Hematopoietic multipotent progenitor cell treated with erythropoietin and hydrocortisone succinate and interleukin-3 and kit ligand, for 8 days (in vitro differentiated cells): Measurements from ENCODE around the gene MAD1L1.

Source experiments
- DNase-seq: peaks from one replicate; pipeline ENCODE4 v3.0.0-alpha.2; 2015

Gene MAD1L1

GRCh38 chr7:2053395-2053794 is 179.3 kb downstream of the MAD1L1 start:
- no peak for DNase-seq

GRCh38 chr7:2052657-2053048 is 180.1 kb downstream of the MAD1L1 start:
- no peak for DNase-seq

GRCh38 chr7:2051707-2052656 is 180.8 kb downstream of the MAD1L1 start:
- no peak for DNase-seq

GRCh38 chr7:2050511-2050866 is 182.3 kb downstream of the MAD1L1 start:
- DNase-seq: no peak

DNA sequence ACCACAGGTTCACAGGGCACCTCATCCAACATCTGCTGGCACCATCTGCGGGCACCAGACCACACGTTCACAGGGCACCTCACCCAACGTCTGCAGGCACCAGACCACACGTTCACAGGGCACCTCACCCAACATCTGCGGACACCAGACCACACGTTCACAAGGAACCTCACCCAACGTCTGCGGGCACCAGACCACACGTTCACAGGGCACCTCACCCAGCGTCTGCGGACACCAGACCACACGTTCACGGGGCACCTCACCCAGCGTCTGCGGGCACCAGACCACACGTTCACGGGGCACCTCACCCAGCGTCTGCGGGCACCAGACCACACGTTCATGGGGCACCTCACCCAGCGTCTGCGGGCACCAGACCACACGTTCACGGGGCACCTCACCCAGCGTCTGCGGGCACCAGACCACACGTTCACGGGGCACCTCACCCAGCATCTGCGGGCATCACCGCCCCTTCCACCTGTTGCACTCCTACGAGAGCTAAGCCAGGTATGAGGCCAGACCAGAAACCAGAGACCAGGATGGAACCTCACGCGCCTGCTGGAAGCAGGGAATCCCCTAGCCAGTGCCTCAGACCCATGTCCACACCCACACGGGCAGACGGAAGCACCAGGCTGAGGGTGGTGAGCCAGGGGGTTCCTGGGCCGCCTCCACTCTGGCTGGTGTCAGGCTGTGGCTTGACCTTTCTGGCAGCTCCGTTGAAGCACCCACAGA is 182.8 kb downstream of the MAD1L1 start:
- DNase-seq: no peak

DNA sequence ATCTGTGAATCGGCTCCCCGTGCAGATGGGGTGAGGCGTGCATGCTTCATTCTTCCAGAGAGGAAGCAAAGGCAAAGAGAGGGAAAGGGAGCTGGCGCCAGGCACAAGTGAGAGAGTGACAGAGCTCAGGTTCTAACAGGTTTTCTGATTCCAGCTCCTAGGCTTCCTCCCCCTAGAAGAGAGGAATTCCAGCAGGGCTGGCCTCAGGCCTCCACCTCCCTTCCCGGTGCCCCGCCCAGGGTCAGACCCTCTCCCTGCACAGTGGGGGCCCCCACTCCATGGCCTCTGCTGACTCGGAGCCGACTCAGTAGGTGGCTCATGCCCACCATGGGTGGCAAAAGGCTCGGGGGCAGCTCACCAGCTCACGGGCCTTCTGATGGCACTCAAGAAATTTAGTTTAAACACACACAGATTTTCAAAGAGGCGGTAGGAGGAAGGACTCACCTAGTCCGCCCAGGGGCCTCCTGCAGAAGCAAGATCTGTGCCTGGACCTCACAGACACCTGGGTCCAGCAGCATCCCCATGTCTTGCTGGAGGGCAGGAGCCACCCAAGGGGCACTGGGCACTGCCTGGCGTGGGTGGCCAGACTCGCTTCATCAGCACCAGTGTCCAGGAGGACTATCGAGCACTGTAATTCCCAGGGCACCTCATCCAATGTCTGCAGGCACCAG is 183.5 kb downstream of the MAD1L1 start:
- DNase-seq: no peak

DNA sequence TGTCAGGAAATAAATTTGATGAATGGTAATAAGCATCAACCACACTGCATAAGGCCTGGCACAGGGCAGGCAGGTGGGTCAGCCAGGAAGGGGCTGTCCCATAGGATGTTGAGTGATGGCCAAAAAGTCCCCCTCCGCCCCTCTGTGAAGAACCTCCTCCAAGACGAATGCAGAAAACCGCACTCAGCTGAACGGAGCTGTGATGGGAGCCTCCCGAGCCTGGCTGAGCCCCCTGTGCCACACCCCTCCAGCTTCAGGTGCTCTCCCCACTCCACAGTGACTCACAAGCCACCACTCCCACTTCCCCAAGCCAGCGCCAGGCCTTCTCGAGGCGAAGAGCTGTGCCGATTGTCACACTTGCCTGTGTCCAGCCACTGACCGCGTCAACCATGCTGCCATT is 184.2 kb downstream of the MAD1L1 start:
- DNase-seq: no peak

DNA sequence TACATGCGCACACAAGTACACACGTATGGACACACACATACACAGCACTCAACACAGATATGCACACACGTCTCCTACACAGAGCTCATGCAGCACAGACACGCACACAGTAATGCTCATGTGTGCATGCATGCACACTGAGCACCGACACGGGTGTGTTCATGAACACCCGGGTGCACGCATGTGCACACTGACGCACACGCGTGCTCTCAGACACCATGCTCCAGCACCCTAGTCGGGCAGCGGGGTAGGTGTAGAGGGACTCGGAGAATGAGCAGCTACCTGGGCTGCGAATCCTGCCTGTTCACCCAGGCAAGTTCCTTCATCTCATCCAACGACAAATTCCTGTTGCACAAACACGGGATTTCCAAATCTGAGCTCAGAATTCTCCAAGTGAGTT is 184.7 kb downstream of the MAD1L1 start:
- no peak for DNase-seq

- DNase-seq: no peak
Observed at GRCh38 chr7:2046581-2047565, 185.9 kb downstream of the MAD1L1 start.

DNA sequence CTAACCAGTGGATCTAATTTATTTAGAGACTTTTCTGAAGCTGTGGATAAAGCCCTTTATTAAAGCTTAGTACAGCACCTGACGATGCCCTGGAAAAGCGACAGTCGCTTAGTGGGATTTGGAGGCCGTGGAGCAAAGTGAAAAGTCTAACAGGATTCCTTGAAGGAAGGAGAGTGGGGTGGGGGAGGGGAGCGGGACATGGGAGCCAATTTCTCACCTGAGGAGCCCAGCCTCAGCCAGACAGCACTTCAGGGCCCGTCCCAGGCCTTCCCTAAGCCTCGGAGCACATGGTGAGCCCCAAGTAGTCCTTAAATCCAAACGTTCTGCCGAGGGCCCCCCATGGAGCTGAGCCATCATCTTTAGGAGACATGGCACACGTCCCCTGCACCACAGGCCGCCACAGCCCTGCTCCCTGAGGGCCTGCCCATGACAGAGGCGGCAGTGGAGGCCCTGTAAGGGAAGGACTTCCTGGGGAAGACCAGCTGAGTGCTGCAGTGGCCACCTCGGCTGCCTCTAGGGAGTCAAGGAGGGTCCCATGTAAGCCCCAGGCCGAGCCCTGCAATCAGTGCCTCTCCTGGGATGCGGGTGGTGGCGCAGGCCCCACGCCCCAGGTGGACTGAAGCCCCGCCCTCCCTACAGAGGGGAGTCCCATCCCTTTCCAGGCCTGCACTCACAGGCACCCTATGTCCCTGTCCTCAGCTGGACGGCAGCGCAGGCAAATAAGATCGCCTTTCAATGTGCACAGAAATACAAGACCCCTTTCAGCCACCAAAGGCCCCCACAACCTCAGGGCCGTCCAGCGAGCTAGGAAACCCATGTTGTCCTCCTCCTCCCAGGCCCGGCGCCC is 187.0 kb downstream of the MAD1L1 start:
- DNase-seq: no peak

- no peak for DNase-seq
Observed at GRCh38 chr7:2044883-2045471, 187.8 kb downstream of the MAD1L1 start.

- DNase-seq: no peak
Observed at GRCh38 chr7:2044311-2044882, 188.3 kb downstream of the MAD1L1 start.

GRCh38 chr7:2043316-2044039 is 189.3 kb downstream of the MAD1L1 start:
- DNase-seq: no peak

DNA sequence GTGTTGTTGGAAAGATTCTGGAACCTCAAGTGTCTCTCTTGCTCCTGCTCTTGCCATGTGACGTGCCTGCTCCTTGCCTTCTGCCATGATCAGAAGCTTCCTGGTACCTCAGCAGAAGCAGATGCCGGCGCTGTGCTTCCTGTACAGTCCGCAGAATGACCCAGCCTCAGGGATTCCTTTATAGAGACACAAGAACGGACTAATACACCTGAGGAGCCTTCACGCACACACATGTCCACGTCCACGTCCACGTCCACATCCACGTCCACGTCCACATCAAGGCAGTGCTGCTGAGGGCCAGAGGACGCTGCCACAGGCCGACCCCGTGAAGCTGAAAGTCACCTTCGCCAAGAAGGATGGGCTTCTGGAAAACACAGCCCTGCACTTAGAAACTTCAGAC is 190.1 kb downstream of the MAD1L1 start:
- no peak for DNase-seq

- DNase-seq: no peak
Observed at GRCh38 chr7:2041496-2042367, 191.0 kb downstream of the MAD1L1 start.

DNA sequence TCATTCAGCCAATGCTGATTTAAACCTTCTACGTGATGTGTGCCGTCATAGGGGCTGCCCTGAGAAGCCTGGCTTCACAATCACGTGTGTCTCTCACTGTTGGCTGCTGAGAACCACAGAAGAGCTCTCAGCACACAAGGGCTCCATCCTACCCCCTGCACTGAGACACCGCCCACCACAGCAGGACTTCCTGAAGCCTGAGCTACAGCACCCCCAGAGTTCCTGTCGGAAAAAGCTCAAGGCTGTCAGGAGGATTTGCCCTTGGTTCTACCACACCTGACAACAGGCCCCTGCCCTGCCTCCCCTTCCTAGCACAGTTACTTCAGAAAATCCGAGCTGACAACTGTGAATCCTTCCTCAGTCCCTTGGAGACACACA is 191.9 kb downstream of the MAD1L1 start:
- no peak for DNase-seq

- no peak for DNase-seq
Observed at GRCh38 chr7:2040201-2040892, 192.4 kb downstream of the MAD1L1 start.
